ENCODE data around the gene PHF23. TPM values are rescaled to one million over a fixed set of nuclear protein-coding genes. Genes with fewer than 3 reads are reported as not detected.

Gene PHF23
- total RNA-seq = 10 to 100 TPM; 22.1 to 43.8 (median 28.9) TPM

DNA sequence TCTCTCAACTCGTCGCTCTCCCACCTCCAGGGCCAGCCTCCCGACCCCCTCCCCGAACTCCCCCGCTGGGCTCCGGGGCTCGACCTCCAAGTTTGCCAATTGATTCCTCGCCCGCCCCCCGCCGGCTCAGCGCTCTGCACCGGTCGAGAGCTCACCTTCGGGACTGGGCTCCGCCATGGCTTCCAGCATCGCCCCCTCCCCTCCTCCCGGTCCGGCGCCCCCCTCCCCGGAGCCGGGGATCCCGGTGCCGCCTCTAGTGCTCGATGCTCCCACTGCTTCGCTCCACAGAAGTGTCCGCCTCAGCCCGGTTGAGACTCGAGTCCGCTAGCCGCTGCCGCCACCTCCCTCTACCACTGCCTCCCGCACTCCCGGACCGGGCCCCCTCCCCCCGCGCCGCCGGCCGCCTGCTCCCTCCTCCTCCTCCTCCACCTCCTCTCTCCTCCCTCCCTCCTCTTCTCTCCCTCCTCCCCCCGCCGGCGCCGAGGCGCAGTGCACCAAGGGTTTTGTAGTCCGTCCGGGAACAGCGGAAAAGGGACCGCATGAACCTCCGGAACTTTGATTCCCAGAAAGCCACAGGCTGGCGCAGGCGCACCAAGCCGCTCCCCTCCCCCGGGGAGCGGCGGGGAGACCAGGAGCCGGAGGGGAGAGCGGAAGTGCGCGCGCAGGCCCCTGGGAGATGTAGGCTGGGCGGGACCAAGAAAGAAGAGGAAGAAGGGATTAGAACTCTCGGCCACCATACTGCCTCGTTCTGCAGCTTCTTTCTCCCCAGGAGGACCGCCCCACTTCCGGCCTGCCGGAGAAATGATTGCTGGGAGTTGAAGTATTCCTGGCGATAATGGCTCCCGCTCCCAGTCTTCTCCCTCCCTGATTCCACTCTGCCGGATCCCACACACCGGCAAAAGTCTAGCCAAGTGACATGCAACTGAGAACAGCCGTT lies at the start of gene PHF23:
TSS of gene PHF23 (minus strand) at position 367 of the 937 bp plus-strand sequence. CDS start at position 189, 178 bp downstream.
- DNase-seq (ENCODE audit: low spot score) (peak; percentile 92), ATAC-seq (ENCODE audit: low FRiP score) (peak; percentile 77)
- TF ChIP-seq, protein P1, sequence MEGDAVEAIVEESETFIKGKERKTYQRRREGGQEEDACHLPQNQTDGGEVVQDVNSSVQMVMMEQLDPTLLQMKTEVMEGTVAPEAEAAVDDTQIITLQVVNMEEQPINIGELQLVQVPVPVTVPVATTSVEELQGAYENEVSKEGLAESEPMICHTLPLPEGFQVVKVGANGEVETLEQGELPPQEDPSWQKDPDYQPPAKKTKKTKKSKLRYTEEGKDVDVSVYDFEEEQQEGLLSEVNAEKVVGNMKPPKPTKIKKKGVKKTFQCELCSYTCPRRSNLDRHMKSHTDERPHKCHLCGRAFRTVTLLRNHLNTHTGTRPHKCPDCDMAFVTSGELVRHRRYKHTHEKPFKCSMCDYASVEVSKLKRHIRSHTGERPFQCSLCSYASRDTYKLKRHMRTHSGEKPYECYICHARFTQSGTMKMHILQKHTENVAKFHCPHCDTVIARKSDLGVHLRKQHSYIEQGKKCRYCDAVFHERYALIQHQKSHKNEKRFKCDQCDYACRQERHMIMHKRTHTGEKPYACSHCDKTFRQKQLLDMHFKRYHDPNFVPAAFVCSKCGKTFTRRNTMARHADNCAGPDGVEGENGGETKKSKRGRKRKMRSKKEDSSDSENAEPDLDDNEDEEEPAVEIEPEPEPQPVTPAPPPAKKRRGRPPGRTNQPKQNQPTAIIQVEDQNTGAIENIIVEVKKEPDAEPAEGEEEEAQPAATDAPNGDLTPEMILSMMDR (IDR thresholded peaks at IDR 0.05) = no peak

DNA sequence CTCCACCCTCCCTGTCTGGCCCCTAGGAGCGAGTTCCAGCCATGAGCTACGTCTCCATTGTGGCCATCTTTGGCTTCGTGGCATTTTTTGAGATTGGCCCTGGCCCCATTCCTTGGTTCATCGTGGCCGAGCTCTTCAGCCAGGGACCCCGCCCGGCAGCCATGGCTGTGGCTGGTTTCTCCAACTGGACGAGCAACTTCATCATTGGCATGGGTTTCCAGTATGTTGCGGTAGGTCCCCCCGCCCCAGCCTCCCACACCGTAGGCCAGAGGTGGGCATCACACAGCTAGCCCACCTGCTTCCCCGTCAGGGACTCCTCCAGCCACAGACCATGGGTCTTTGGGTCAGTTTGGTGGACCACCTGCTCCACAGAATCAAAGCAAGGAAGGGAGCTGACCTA lies 46.4 kb upstream of the PHF23 start:
- DNase-seq (ENCODE audit: low spot score) = no peak
- ATAC-seq (ENCODE audit: low FRiP score) = no peak
- TF ChIP-seq, protein P1 (IDR thresholded peaks at IDR 0.05) = no peak

- DNase-seq (ENCODE audit: low spot score) (no peak), ATAC-seq (ENCODE audit: low FRiP score) (no peak)
- TF ChIP-seq, protein P1 (IDR thresholded peaks at IDR 0.05) = no peak
Measured at GRCh38 chr17:7284911-7285310, 45.7 kb upstream of the PHF23 start.

DNA sequence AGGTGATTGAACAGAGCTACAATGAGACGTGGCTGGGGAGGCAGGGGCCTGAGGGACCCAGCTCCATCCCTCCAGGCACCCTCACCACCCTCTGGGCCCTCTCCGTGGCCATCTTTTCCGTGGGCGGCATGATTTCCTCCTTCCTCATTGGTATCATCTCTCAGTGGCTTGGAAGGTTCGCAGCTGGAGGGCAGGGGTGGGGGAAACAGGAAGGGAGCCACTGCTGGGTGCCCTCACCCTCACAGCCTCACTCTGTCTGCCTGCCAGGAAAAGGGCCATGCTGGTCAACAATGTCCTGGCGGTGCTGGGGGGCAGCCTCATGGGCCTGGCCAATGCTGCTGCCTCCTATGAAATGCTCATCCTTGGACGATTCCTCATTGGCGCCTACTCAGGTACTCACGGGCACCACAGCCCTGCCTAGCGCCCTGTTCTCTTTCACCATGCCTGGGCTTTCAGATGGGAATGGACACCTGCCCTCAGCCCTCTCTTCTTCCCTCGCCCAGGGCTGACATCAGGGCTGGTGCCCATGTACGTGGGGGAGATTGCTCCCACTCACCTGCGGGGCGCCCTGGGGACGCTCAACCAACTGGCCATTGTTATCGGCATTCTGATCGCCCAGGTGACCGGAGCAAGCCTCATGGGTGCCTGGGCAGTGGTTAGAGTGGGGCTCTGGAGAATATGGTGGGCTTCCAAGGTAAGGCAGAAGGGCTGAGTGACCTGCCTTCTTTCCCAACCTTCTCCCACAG lies 44.4 kb upstream of the PHF23 start:
- DNase-seq (ENCODE audit: low spot score) (no peak), ATAC-seq (ENCODE audit: low FRiP score) (no peak)
- TF ChIP-seq, protein P1 (IDR thresholded peaks at IDR 0.05) = no peak

DNA sequence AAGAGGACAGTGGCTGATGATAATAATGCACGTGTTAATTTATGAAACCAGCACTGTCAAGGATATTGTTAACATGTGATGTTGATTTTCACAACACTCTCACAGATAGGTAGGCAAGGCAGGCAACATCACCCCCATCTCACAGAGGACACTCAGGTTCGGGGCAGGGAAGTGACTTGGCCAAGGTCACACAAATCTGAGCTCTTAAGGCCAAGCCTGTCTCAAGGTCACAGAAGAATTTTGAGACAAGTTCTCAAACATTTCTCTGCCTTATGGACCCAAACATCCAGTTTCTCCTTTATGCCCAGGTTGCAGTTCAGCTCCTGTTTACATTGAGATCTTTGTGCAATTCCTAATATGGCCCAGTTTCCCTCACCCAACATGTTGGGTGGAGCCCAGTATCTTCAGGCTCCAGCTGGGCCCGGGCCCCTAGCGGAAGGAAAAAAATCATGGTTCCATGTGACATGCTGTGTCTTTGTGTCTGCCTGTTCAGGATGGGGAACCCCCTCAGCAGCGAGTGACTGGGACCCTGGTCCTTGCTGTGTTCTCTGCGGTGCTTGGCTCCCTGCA lies 43.6 kb upstream of the PHF23 start:
- DNase-seq (ENCODE audit: low spot score) = no peak
- TF ChIP-seq, protein P1 (IDR thresholded peaks at IDR 0.05) = no peak
- ATAC-seq (ENCODE audit: low FRiP score) = no peak

- ATAC-seq (ENCODE audit: low FRiP score) (no peak), DNase-seq (ENCODE audit: low spot score) (no peak)
- TF ChIP-seq, protein P1 (IDR thresholded peaks at IDR 0.05) = no peak
Measured at GRCh38 chr17:7281953-7282751, 42.9 kb upstream of the PHF23 start.

All from omental fat pad (tissue), 4 donors.